ENCODE measurements around the gene NAA20. TPM values are rescaled to one million over a fixed set of nuclear protein-coding genes. Genes with fewer than 3 reads are reported as not detected.

Gene NAA20
- total and polyA plus RNA-seq, 2 donors (not counting 1 experiment from before 2014, with no cell fraction given), result 42.4 to 82.6 TPM

DNA sequence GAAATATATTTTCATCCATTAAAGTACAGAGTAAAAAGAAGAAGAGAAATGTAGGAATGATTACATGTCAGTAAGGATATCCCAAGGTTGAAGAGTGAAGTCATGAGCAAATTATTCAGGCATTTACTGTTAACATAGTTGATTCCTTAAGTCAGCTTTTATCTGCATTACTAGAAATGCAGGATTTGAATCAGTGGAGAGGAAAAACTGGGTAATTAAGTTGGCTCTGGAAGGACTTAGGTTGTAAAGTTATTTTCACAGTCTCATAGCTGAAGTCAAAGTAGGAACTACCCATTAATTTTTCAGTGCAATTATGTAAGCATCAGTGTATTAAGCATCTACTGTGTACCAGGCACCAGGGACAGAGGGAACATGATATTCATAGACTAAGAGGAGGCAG is 7.8 kb downstream of the NAA20 start:
- no peaks in the 10 kb centered on the region for H3K27me3 ChIP-seq (ENCODE audit: control insufficient read depth, insufficient read depth, low read length)
- H3K79me2 ChIP-seq (ENCODE audit: control insufficient read depth, insufficient read depth, low read length), result peaks cover 58% of the 10 kb centered on the region
- H3K4me1 ChIP-seq (ENCODE audit: control insufficient read depth, extremely low read depth, insufficient read depth, low read length), result no peaks in the 10 kb centered on the region
- H4K20me1 ChIP-seq (ENCODE audit: control insufficient read depth, extremely low read depth, insufficient read depth, low read length), result no peaks in the 10 kb centered on the region
- H3K27ac ChIP-seq (ENCODE audit: insufficient read depth, low read length), result no peak overlapping the region
- no peak for TF ChIP-seq EZH2 (IDR thresholded peaks at IDR 0.05; ENCODE audit: low read length, missing control alignments)
- no peak for TF ChIP-seq CTCF (conservative IDR thresholded peaks at IDR 0.05 in 1 of 2, IDR thresholded peaks at IDR 0.05 in 1 of 2; ENCODE audit: low read depth in 1 of 2, low read length in 2 of 2)
- no peak overlapping the region for H2AFZ ChIP-seq (ENCODE audit: low read length)
- no peak overlapping the region for H3K9ac ChIP-seq (ENCODE audit: insufficient read depth, low read length)
- peaks cover 5% of the 10 kb centered on the region for H3K36me3 ChIP-seq (ENCODE audit: control insufficient read depth, insufficient read depth, low read length)
- H3K4me3 ChIP-seq (replicated peaks in 1 of 4; ENCODE audit: control extremely low read depth in 1 of 4, insufficient read depth in 1 of 4, low read depth in 3 of 4, low read length in 4 of 4), result no peak overlapping the region
- no peaks in the 10 kb centered on the region for H3K9me3 ChIP-seq (ENCODE audit: control insufficient read depth, insufficient read depth, low read depth, low read length)
- H3K4me2 ChIP-seq (ENCODE audit: extremely low read depth, insufficient read depth, low read length), result no peak overlapping the region
- DNase-seq (ENCODE audit: low read depth in 2 of 2), result peak in 1 of 2 donors; percentile 78

GRCh38 chr20:20027284-20027683 is 10.1 kb downstream of the NAA20 start:
- no peak overlapping the region for H3K9ac ChIP-seq (ENCODE audit: insufficient read depth, low read length)
- no peak overlapping the region for H3K4me3 ChIP-seq (replicated peaks in 1 of 4; ENCODE audit: control extremely low read depth in 1 of 4, insufficient read depth in 1 of 4, low read depth in 3 of 4, low read length in 4 of 4)
- no peak overlapping the region for H3K4me2 ChIP-seq (ENCODE audit: extremely low read depth, insufficient read depth, low read length)
- TF ChIP-seq EZH2 (IDR thresholded peaks at IDR 0.05; ENCODE audit: low read length, missing control alignments), result no peak
- no peak for TF ChIP-seq CTCF (conservative IDR thresholded peaks at IDR 0.05 in 1 of 2, IDR thresholded peaks at IDR 0.05 in 1 of 2; ENCODE audit: low read depth in 1 of 2, low read length in 2 of 2)
- H3K27ac ChIP-seq (ENCODE audit: insufficient read depth, low read length), result no peak overlapping the region
- H3K9me3 ChIP-seq (ENCODE audit: control insufficient read depth, insufficient read depth, low read depth, low read length), result no peaks in the 10 kb centered on the region
- no peaks in the 10 kb centered on the region for H4K20me1 ChIP-seq (ENCODE audit: control insufficient read depth, extremely low read depth, insufficient read depth, low read length)
- H2AFZ ChIP-seq (ENCODE audit: low read length), result no peak overlapping the region
- no peaks in the 10 kb centered on the region for H3K27me3 ChIP-seq (ENCODE audit: control insufficient read depth, insufficient read depth, low read length)
- no peak for DNase-seq (ENCODE audit: low read depth in 2 of 2)
- peaks cover 34% of the 10 kb centered on the region for H3K79me2 ChIP-seq (ENCODE audit: control insufficient read depth, insufficient read depth, low read length)
- H3K36me3 ChIP-seq (ENCODE audit: control insufficient read depth, insufficient read depth, low read length), result peaks cover 6% of the 10 kb centered on the region
- H3K4me1 ChIP-seq (ENCODE audit: control insufficient read depth, extremely low read depth, insufficient read depth, low read length), result no peaks in the 10 kb centered on the region

DNA sequence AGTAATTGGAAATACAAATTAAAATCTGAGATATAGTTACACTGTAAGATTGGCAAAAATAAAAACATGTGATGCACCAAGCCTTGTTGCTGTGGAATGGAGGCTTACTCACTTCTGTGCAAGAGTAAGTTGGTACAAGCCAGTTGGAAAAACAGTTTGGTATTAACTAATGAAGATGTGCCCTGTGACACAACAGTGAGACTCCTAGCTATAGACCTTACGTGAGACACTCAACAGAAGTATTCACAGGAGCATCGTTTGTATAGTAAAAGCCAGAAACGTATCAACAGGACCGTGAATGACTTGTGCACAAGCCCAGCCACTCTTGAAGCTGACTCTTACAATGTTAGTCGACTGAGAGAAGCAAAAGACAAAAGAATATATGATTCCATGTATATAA is 14.6 kb downstream of the NAA20 start:
- no peaks in the 10 kb centered on the region for H4K20me1 ChIP-seq (ENCODE audit: control insufficient read depth, extremely low read depth, insufficient read depth, low read length)
- no peak overlapping the region for H3K27ac ChIP-seq (ENCODE audit: insufficient read depth, low read length)
- H3K9ac ChIP-seq (ENCODE audit: insufficient read depth, low read length), result no peak overlapping the region
- peaks cover 6% of the 10 kb centered on the region for H3K79me2 ChIP-seq (ENCODE audit: control insufficient read depth, insufficient read depth, low read length)
- DNase-seq (ENCODE audit: low read depth in 2 of 2), result no peak
- H3K4me3 ChIP-seq (replicated peaks in 1 of 4; ENCODE audit: control extremely low read depth in 1 of 4, insufficient read depth in 1 of 4, low read depth in 3 of 4, low read length in 4 of 4), result no peak overlapping the region
- no peak overlapping the region for H3K4me2 ChIP-seq (ENCODE audit: extremely low read depth, insufficient read depth, low read length)
- no peaks in the 10 kb centered on the region for H3K27me3 ChIP-seq (ENCODE audit: control insufficient read depth, insufficient read depth, low read length)
- H2AFZ ChIP-seq (ENCODE audit: low read length), result no peak overlapping the region
- H3K4me1 ChIP-seq (ENCODE audit: control insufficient read depth, extremely low read depth, insufficient read depth, low read length), result no peaks in the 10 kb centered on the region
- no peaks in the 10 kb centered on the region for H3K9me3 ChIP-seq (ENCODE audit: control insufficient read depth, insufficient read depth, low read depth, low read length)
- TF ChIP-seq CTCF (conservative IDR thresholded peaks at IDR 0.05 in 1 of 2, IDR thresholded peaks at IDR 0.05 in 1 of 2; ENCODE audit: low read depth in 1 of 2, low read length in 2 of 2) (no peak), EZH2 (IDR thresholded peaks at IDR 0.05; ENCODE audit: low read length, missing control alignments) (no peak)
- H3K36me3 ChIP-seq (ENCODE audit: control insufficient read depth, insufficient read depth, low read length), result peaks cover 9% of the 10 kb centered on the region

All from fibroblast of lung (primary cell).